Endodermal cell (in vitro differentiated cells): ENCODE measurements around the gene FAM168B. TPM values are rescaled to one million over a fixed set of nuclear protein-coding genes. Genes with fewer than 3 reads are reported as not detected.
A peak's percentile ranks its signal among the peaks of the same experiment; 100 is the strongest.

ENCODE experiments used
- DNase-seq: peaks from one replicate; pipeline ENCODE4 v3.0.0-alpha.2; 2017
- H3K27ac ChIP-seq: 2 replicates; pipeline ENCODE4 v1.5.1; 2013; ENCODE audit warnings: mild to moderate bottlenecking, low read depth, low read length, moderate library complexity
- H3K27me3 ChIP-seq: 2 replicates; pipeline ENCODE4 v1.6.1; 2013; ENCODE audit warnings: mild to moderate bottlenecking, low read length, moderate library complexity; ENCODE audit not compliant: insufficient read depth, control insufficient read depth, poor library complexity, severe bottlenecking
- H3K36me3 ChIP-seq: 2 replicates; pipeline ENCODE4 v1.7.0; 2013; ENCODE audit warnings: mild to moderate bottlenecking, low read length, moderate library complexity; ENCODE audit not compliant: control insufficient read depth, insufficient read depth
- H3K4me1 ChIP-seq: one replicate; pipeline ENCODE4 v1.7.0; 2013; ENCODE audit warnings: low read length; ENCODE audit not compliant: control insufficient read depth, insufficient read depth
- H3K4me3 ChIP-seq: 2 replicates; pipeline ENCODE4 v1.5.1; 2013; ENCODE audit warnings: mild to moderate bottlenecking, low read length, moderate library complexity
- H3K9ac ChIP-seq: 2 replicates; pipeline ENCODE4 v1.6.1; 2013; ENCODE audit warnings: mild to moderate bottlenecking, low read length, moderate library complexity; ENCODE audit not compliant: poor library complexity, severe bottlenecking; ENCODE audit errors: extremely low read depth
- H3K9me3 ChIP-seq: 2 replicates; pipeline ENCODE4 v1.6.1; 2013; ENCODE audit warnings: mild to moderate bottlenecking, low read length, moderate library complexity; ENCODE audit not compliant: control insufficient read depth
- H3K27ac Mint-ChIP-seq: 2 replicates; pipeline ENCODE4 v1.8.0; 2020; ENCODE audit warnings: mixed read lengths
- H3K27me3 Mint-ChIP-seq: 2 replicates; pipeline ENCODE4 v1.8.0; 2021; ENCODE audit warnings: mild to moderate bottlenecking, mixed read lengths; ENCODE audit not compliant: insufficient read depth
- H3K36me3 Mint-ChIP-seq: 2 replicates; pipeline ENCODE4 v1.8.0; 2020; ENCODE audit warnings: low read depth, mixed read lengths
- H3K4me1 Mint-ChIP-seq: 2 replicates; pipeline ENCODE4 v1.8.0; 2020; ENCODE audit warnings: mixed read lengths
- H3K4me3 Mint-ChIP-seq: 2 replicates; pipeline ENCODE4 v1.8.0; 2020; ENCODE audit warnings: mild to moderate bottlenecking, moderate library complexity, mixed read lengths
- H3K9me3 Mint-ChIP-seq: 2 replicates; pipeline ENCODE4 v1.8.0; 2020; ENCODE audit warnings: mild to moderate bottlenecking, mixed read lengths
- CTCF ChIP-seq: fragments of 200-600 bp; sonication (generic); conservative IDR thresholded peaks from 2 replicates; pipeline ENCODE4 v1.5.0; 2021; ENCODE audit warnings: antibody characterized with exemption, mild to moderate bottlenecking
- WGBS, 2 experiments: methylation state at CpG; one replicate each; pipeline versions ENCODE4 v1.1.5 to v1.1.7; 2013; ENCODE audit warnings: missing lambda C conversion rate in 2 of 2, mixed read lengths in 1 of 2; ENCODE audit not compliant: insufficient coverage in 1 of 2, insufficient read length in 1 of 2; 5-methylcytosine and 5-hydroxymethylcytosine counted together
- total RNA-seq, 2 donors: library from RNA; stranded (reverse); fragmentation: NEBNext Ultra II Directional in 1 of 2; extraction: Animal tissue kit (Norgen Biotek cat#: 25700) in 1 of 2; gene quantifications; 2 replicates in 1 of 2; 3 replicates in 1 of 2; pipeline ENCODE4 v1.2.1, GENCODE V29; 2021

Gene FAM168B
- total RNA-seq, 2 donors from 2014 or later, result 77.5 to 77.6 TPM

- no peaks in the 10 kb centered on the region for H3K27me3 Mint-ChIP-seq
- WGBS, 2 experiments, result 96 to 98% methylated on average over 6 to 8 of the region's 8 CpGs
- Histone ChIP-seq H3K36me3 (peaks cover 96% of the 10 kb centered on the region), H3K4me3 (no peak overlapping the region), H3K27me3 (no peaks in the 10 kb centered on the region), H3K27ac (no peak overlapping the region), H3K9ac (no peak overlapping the region), H3K9me3 (no peaks in the 10 kb centered on the region), H3K4me1 (no peaks in the 10 kb centered on the region)
- no peak for DNase-seq
- TF ChIP-seq CTCF, result no peak
- H3K36me3 Mint-ChIP-seq, result peaks cover 86% of the 10 kb centered on the region
- H3K9me3 Mint-ChIP-seq, result no peaks in the 10 kb centered on the region
- H3K4me3 Mint-ChIP-seq, result no peak overlapping the region
- no peaks in the 10 kb centered on the region for H3K4me1 Mint-ChIP-seq
- H3K27ac Mint-ChIP-seq, result peak overlapping the region; percentile 55
Measured at GRCh38 chr2:131052741-131053263, 40.5 kb downstream of the FAM168B start.

- Histone ChIP-seq H3K27ac (no peak overlapping the region), H3K36me3 (peaks cover 93% of the 10 kb centered on the region), H3K9me3 (no peaks in the 10 kb centered on the region), H3K4me3 (no peak overlapping the region), H3K9ac (no peak overlapping the region), H3K27me3 (no peaks in the 10 kb centered on the region), H3K4me1 (no peaks in the 10 kb centered on the region)
- Mint-ChIP-seq H3K36me3 (peaks cover 84% of the 10 kb centered on the region), H3K27ac (peak overlapping the region; percentile 64), H3K27me3 (no peaks in the 10 kb centered on the region), H3K9me3 (no peaks in the 10 kb centered on the region), H3K4me3 (no peak overlapping the region), H3K4me1 (no peaks in the 10 kb centered on the region)
- 97 to 100% methylated on average over 3 to 8 of the region's 8 CpGs for WGBS, 2 experiments
- DNase-seq, result no peak
- TF ChIP-seq CTCF, result no peak
Measured at GRCh38 chr2:131050896-131051295, 42.4 kb downstream of the FAM168B start.

GRCh38 chr2:131049150-131049718 is 44.0 kb downstream of the FAM168B start:
- Mint-ChIP-seq H3K9me3 (no peaks in the 10 kb centered on the region), H3K36me3 (peaks cover 67% of the 10 kb centered on the region), H3K27me3 (no peaks in the 10 kb centered on the region), H3K4me3 (no peak overlapping the region), H3K27ac (no peak overlapping the region), H3K4me1 (no peaks in the 10 kb centered on the region)
- DNase-seq, result no peak
- no peaks in the 10 kb centered on the region for H3K27me3 ChIP-seq
- no peak overlapping the region for H3K27ac ChIP-seq
- peaks cover 82% of the 10 kb centered on the region for H3K36me3 ChIP-seq
- no peak for TF ChIP-seq CTCF
- no peak overlapping the region for H3K9ac ChIP-seq
- no peaks in the 10 kb centered on the region for H3K9me3 ChIP-seq
- H3K4me3 ChIP-seq, result no peak overlapping the region
- no peaks in the 10 kb centered on the region for H3K4me1 ChIP-seq
- 93 to 95% methylated on average over 6 to 7 of the region's 7 CpGs for WGBS, 2 experiments
